DMS 273 (cell line): Measurements from ENCODE around the gene IL16.
"Not testable (repeated sequence)": the region's sequence is repeated elsewhere in the genome, so short reads cannot be mapped to it uniquely, and the experiment has no call there.

Source experiments
- DNase-seq: peaks from one replicate; lab custom pipeline; 2025; ENCODE audit not compliant: unreplicated experiment; lab: John Stamatoyannopoulos, UW

Gene IL16

GRCh38 chr15:81309647-81310450 is 113.2 kb downstream of the IL16 start:
- DNase-seq: no peak

DNA sequence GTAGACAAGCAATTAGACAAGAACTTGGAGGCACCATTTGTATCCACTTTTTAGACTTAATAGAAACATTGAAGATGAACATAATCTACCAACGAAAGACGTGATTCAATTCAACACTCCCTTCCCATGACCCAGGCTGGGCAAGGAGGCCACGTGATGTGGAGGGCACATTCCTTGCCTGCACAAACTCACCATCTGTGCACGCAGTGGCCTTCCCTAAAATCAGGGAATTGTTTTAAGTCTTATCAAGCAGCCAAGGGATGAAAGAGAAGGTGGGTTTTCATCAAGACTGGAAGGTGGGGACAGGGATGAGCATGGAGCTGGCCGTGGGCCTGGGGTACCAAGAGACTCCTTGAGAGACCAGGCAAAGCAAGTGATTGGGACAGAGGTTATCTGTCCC is 113.8 kb downstream of the IL16 start:
- no peak for DNase-seq

GRCh38 chr15:81311752-81312464 is 115.2 kb downstream of the IL16 start:
- no peak for DNase-seq

- peak; percentile 48 for DNase-seq
These were observed 116.3 kb downstream of the IL16 start for GRCh38 chr15:81312790-81313543.

GRCh38 chr15:81313686-81314085 is 117.0 kb downstream of the IL16 start:
- DNase-seq: no peak

GRCh38 chr15:81314378-81314777 is 117.7 kb downstream of the IL16 start:
- DNase-seq: no peak

DNA sequence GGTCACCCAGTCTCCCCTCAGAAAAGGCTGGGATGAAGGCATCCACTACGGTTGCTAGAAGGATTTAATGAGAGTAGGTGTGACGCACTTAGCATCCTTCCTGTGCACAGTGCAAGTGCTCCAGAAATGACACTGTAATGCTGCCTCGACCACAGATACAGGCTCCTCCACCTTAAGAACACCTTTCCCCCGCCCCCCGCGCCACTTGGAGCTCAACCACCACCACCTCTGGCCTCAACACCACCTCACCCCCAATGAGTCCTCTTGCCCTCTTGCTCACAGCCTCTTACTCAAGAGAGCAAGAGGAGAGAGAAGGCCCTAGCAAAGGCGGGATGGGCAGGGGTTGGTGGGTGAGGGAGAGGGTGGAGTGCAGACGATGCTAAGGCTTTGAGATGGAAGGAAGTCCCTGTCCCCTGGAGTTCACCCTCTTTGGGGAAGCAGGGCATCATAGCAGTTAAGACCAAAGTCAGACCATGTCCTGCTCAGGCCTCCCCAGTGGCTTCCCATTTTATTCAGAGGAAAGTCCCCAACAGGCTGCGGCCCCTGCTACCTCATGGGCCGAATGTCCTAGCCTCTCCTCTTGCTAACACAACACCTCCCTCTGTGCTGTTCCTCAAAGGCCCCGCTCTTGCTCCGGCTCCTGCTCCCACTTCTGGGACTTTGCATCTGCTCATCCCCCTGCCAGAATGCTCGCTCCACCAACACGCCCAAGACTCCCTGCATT is 118.9 kb downstream of the IL16 start:
- no peak for DNase-seq

- no peak for DNase-seq
These were observed 119.6 kb downstream of the IL16 start for GRCh38 chr15:81316267-81316666.

GRCh38 chr15:81317642-81318017 is 121.0 kb downstream of the IL16 start:
- DNase-seq: no peak

DNA sequence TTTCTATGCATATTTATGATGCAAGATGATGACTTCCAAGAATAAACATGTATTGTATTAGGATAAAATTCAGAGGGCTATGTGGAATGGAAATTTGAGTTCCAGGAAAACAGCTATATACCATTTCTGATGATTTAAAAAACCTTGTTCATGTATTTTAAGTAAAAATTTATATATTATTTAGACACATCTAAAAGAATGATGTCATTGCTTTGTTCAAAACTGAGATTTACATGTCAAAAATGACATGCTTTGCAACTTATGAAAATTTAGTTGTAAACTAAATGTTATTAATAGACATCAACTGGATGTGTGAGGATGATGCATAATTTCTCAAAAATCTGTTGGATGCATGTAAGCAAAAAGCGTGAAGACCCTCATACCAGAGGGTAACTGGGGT is 125.0 kb downstream of the IL16 start:
- DNase-seq: no peak

DNA sequence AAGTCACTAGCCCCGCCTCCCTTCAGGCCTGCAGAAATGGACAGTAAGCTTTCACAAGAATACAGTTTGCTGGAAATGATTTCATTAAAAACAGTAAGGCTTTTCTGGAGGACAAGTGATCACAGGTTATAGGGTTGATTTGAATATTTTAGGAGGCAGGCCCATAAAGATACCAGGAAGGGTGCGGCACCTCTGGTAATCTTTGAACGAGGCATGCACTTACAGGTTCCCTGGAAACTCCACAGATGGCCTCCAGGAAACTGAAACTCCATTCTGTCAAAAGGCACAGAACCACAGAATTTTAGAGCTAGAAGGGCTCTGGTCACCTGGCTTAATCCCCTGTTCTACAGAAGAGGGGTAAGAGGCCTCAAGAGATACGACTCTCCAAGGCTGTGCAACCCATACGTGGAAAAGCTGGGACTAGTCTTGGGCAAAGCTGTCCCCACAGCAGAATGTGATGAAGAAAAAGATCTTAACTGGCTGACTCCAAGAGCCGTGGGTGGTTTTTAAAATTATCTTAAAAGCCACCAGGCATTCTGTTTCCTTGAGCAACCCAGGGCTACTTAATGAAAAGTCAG is 126.1 kb downstream of the IL16 start:
- no peak for DNase-seq

- no peak for DNase-seq
These were observed 126.9 kb downstream of the IL16 start for GRCh38 chr15:81323559-81323943.

DNA sequence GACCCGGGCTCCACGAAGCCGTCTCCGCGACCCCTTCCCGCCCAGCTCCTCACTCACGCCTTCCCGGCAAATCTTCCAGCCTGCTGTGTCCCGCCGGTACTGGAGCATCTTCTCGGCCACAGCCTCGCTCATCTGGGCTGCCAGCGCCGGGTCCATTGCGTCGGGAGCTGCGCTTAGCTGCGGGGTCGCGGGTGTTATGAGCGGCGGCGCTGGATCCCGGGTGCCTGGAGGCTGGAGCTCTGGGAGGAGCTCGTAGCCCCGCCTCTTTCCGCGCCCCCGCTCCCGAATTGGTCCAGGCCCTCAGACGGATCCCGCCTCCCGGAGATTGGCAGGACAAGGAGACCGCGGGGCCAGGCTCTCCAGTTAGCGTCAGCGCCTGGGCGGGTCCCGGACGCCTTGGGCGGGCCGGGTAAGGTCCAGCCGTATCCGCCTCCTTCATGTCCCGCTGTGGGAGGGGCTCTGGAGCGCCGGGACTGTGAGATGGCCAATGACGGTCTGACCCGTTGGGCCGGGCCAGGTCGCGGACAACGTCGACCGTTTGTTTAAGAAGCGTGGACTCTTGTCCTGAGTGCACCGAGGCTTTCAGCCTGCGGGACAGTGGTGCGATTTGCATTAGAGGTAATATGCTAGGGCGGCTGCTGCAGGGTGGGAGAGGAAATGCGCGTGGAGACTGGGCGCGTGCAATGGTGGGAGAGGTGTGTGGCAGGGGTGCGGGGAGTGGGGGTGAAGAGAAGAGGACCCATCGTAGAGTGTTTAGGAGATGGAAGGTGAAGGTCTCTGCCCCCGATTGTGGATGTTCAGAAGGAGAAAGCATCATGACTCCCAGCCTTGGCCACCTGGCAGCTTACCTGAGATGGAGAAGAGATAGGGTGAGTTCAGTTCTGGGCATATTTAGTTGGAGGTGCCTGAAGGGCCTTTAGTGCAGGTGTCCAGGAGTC is 127.5 kb downstream of the IL16 start, which contains the start of gene STARD5:
Gene STARD5, minus strand, starts transcription at position 198 of the 938 bp plus-strand sequence. Its CDS starts 42 bp downstream, at position 156.
- peak; percentile 97 for DNase-seq

DNA sequence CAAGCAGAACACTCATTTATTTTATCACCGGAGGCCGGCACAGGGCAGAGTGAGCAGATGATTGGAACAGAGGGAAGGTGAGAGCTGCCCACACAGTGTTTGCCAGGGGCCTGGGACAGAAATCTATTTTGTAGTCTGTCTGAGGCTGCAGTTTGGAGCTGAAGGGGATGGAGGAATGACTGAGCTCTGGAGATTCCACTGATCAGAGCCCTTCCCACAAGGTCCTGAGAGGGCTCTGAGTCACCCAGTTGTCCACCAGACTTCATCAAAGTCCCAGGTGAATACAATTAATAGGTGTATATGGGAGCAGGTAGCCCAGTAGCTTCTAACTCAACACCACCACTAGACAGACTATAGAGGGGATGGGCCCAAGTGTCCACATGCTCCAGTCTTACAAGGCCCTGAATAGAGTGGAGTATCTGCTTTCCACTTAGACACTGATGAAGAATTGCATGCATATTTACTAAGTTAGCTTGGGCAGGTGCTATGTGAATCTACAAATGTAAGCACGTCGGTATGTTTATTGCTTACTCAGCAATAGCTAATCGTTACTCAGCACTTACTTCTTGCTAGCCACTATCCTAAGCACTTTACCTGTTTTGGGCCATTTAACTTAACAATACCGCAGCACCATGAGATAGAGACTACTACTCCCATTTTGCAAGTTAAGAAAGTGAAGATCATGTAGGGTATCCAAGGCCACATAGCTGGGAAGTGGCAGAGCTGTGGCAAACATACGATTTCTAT is 130.0 kb downstream of the IL16 start:
- DNase-seq: no peak

DNA sequence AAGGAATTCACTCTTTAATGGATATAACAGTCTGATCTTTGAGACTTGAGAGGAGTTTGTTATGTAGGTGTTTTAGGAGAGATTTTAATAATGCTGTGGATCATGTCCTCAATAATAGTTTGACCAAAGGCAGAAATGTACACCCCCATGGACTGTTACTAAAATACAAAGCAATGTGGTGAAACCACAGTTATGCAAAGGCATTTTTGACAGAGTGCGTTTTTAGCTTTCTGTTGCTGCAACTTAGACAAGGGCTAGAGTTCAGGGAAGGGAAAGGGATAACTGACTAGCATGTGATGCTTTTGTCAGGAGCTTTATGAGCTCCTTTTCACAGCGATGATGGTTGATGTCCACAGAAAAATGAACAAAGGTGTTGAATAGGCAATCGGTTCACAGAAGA is 130.8 kb downstream of the IL16 start:
- no peak for DNase-seq

- DNase-seq: no peak
These were observed 132.8 kb downstream of the IL16 start for GRCh38 chr15:81329446-81329845.

- no peak for DNase-seq
These were observed 133.8 kb downstream of the IL16 start for GRCh38 chr15:81330366-81331090.

DNA sequence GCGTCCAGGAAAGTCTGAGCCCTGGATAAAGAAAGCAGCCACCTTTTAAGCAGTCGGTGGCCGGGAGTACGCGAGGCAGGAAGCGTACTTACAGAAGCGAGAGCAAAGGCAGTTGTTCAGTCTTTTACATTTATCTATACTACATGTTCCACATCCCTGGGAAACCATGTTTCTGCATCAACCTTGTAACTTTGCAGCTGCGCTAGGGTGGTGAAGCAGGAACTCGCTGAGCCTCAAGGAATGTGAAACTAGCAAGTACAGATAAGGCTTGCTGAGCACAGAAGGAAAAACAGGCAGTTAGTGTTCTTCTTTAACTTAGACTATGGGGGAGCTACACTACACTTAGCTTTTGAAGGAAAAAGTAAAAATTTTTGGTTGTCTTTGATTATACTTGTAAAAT is 134.5 kb downstream of the IL16 start:
- DNase-seq: not testable (repeated sequence)
